RCC 7860 (cell line): ENCODE data around the gene GAREM2.

Experiments
- DNase-seq: peaks from one replicate; pipeline ENCODE4 v3.0.0-alpha.2; 2015; ENCODE audit warnings: low spot score
- FAIRE-seq: peaks from 2 replicates; lab custom pipeline; 2012; peaks lifted over from hg19 to GRCh38; lab: Jason Lieb, UNC

Gene GAREM2

DNA sequence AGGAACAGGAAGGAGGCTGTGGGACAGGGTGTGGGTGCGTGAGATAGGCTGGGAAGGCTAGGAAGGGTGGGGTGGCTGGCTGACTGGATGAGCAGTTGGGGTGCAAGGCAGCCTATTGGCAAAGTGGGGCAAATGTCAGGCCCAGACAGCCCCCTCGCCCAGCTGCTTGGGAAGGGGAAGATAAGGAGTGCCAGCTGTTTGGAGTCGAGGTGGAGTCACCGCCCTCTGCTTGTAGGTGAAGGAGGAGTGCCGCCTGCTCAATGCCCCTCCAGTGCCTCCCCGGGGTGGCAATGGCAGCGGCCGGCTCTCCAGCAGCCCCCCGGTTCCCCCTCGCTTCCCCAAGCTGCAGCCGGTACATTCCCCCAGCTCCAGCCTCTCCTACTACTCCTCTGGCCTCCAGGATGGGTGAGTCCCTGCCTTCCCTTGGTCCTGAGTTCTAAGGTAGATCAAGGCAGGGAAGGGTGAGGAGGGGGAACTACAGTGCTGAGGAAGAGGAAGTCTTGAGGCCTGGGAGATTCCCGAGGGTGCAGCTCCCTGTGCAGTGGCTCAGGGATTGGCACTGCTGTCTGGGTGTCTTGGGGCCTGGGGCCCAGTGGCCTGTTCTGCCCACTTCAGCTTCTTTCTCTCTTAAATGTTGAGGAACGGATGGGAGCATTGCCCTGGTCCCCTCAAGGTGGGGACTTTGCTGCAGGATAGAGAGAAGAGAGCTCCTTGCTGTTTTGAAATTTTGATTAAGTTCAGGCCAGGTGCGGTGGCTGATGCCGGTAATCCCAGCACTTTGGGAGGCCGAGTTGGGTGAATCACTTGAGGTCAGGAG, 13.3 kb downstream of the GAREM2 start:
- DNase-seq: no peak
- no peak for FAIRE-seq

DNA sequence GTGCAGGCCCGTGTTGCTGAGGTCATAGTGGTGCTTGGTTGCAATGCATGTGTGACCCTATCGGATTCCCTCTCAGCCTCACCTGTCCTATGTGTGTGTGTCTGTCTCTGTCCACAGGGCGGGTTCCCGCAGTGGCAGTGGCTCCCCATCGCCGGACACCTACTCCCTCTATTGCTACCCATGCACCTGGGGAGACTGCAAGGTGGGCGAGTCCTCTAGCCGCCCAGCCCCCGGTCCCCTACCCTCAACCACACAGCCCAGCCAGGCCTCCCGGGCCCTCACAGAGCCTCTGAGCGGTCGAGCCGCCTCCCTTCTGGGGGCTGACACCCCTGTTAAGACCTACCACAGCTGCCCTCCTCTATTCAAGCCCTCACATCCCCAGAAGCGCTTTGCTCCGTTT, 14.2 kb downstream of the GAREM2 start:
- FAIRE-seq: no peak
- DNase-seq: no peak

DNA sequence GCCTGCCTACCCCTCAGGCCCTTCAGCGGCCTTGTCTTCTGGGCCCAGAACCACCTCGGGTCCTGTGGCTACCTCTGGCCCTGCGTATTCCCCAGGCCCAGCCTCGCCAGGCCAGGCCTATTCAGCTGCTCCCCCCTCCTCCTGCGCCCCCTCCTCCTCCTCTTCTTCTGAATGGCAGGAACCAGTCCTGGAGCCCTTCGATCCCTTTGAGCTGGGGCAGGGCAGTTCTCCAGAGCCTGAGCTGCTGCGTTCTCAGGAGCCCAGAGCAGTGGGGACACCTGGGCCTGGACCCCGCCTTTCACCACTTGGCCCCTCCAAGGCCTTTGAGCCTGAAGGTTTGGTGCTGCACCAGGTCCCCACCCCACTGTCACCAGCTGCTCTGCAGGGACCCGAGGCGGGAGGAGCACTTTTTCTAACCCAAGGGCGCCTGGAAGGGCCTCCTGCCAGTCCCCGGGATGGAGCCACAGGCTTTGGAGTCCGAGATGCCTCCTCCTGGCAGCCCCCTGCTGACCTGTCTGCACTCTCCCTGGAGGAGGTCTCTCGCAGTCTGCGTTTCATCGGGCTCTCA, 14.7 kb downstream of the GAREM2 start:
- FAIRE-seq: no peak
- DNase-seq: no peak

DNA sequence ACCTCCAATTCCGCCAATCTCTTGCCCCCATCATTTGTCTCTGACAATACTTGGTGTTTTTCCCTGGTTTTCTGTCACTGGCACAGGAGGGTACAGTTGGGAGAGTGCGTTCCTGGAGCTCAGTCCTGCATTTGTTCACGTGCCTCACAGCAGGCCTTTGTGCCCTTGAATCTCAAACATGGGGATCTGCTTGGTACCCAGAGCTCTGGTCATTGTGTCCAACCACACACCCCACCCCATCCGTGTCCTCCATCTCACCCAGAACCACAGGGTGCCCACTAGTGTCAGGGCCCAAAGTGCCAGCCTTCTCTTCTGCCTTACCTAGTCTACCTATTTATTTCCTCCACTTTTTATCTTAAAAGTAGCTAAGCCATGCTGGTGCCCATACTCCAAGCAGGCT, 16.2 kb downstream of the GAREM2 start:
- FAIRE-seq: no peak
- no peak for DNase-seq

DNA sequence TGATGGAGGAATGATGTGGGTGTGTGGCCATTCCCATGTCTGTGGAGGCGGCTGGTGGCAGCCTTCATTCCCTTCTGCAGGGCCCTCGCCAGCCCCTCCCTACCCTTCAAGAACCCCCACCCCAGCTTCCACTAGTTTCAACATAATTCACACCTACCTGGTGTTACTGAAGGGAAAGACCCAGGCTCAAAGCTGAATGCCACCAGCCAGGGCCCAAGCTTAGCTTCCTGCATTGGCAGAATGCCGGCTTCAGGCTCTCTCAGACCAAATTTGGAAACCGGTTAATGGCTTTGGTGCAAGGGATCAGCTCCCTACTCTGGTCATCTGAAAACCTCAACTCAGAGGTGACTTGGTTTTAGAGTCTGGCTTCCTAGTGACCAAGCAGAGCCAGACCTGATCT, 16.9 kb downstream of the GAREM2 start:
- FAIRE-seq (no peak), DNase-seq (no peak)

DNA sequence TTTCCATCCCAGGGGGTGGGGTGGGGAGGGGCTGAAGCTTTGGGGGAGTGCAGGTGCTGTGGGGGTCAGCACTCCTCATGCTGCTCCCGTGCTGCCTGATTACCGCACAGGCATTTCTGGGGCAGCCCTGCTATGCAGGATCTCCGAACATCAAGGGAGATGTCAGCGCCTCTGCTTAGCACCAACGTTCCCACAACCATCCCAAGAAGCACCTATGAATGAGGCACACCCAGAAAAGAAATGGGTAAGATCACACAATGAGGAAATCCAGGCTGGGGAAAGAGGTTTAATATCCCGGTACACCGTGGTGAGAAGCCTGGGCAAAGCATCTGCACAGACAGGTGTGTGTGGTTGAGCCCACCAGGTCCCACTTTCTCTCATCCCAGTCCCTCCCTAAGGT, 17.5 kb downstream of the GAREM2 start:
- no peak for DNase-seq
- no peak for FAIRE-seq

DNA sequence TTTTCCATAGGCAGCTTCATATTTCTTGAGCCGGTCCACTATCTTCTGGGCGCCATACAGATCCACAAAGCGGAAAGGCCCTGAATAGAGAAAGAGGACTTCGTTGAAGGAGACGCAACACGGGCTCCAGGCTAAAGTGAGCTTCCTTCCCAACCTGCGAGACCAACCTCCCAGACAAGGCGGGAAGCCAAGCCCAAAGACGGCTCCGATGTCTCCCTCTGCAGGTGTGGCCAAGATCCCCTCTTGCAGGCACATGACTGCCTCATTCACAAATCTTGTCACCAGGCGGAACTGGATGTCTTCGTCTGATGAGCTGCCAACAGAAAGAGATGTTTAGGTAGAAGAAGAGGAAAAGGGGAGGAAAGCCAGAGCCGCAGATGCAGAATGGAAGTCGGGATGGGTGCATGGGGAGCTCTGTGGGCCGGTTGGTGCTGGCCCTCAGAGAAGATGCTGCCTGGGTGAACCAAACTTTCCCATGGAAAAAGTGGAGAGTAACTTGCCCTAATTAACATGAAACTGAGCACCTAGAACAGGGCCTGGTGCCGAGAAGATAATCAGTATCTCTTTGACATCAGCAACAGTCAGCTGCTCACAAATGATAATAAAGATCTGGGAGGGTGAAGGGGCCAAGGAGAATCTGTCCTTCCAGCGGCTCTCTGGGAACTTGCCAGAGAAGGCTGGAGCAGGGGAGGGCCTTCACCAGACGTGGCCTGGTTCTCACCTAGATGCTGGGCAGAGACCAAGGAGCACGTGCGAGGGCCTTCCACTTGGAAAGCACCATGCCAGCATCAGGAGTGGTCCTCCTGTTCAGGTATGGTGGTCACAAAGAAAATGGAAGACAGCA, 18.6 kb downstream of the GAREM2 start:
- FAIRE-seq: no peak
- DNase-seq: no peak

DNA sequence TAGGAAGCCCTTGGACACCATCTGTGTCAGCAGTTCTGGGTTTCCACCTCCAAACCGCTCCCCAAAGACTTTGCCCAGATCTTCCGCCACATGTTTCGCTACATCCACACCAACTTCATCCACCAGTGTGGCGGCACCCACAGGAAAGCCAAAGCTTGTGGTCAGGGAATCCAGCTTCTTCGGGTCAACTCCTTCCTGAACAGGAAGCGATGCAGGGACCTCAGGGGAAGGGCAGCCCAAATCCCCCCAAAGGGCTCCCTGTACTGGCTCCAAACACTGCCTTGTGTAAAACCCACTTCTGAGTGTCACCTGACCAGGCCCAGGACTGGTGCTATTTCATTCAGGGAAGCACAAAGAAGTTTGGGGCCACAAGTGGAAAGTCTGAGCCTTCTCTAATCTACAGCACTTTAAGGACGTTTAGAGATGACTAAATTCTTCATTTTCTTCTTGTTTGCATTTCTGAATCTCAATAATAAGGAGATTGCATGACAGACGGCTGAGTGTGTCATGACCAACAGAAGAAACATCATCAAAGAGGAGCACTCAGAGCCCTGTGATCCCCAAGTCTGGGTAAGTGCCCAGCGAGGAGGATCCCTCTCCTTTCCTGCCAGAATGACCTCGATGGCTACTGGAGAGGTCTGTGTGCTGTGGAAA, 20.8 kb downstream of the GAREM2 start:
- FAIRE-seq: no peak
- no peak for DNase-seq

DNA sequence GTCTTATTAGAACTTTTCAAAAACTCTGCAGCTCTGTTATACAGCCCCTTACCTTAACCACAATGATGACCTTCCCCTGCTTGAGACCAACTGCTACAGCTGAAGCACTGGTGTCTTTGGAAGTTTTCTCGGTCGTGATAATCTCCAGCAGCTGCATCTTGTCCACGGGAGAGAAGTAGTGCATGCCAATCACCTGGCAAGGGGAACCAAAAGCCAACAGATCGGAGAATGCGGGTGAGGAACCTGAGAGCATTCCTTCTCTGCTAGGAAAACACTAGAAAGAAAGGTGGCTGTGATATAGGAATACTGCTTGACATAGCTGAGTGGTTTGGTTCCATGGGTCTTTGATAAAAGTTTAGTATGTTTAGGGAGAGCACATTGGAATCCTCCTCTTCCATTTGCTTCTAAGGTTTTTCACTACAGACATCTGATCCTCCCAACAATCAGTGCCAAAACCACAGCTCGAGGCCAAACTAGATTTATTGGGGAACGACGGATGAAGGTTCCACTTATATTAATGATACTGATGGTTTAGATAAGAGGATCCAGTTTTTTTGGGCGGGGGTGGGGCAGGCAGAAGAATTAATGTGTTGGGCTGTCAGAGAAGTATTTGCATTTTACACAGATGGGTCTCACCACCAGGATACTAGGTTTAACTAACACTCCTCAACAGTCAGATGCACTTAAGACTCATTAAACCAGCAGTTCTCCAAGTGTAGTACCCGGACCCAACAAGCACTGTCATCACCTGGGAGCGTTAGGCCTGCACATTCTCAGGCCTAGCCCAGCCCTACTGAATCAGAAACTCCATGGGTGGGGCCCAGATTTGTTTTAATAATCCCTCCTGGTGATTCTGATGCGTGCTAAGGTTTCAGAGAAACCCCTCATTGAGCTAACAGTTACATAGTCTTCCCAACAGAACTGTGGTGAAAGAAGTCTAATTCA, 22.4 kb downstream of the GAREM2 start:
- FAIRE-seq (no peak), DNase-seq (no peak)

DNA sequence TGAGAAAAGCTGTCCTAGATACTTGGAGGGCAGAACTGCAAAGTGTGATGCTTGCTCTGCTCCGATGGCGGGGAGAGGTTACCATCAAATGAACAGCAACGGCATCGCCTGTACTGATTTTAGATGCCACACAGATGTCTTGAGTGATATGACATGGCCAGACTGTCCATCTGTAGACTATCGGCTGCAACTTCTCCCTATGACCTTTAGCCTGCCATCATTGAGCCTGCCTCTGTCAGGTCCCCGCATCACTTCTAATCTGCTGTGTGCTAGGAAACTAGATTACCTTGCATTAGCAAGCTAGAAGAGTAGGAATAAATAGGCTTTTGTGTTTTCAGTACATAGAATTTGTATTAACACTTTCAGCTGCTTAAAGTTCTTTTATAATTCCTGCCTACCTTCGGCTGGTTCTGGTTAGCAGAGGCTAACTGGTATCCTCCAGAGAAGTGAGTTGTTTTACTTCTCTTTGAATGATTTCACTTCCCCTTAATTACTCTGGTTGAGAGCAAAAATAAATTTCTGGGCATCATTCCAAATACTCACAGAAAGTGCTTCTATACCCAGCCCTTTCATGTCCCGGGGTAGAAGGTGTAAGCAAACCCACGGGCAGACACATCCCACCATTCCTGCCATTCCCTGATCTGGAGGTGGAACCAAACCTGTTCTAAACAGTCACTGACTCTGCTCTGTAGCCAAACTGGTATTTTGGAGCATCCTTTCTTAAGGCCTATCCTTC, 24.0 kb downstream of the GAREM2 start:
- DNase-seq: no peak
- FAIRE-seq: no peak

DNA sequence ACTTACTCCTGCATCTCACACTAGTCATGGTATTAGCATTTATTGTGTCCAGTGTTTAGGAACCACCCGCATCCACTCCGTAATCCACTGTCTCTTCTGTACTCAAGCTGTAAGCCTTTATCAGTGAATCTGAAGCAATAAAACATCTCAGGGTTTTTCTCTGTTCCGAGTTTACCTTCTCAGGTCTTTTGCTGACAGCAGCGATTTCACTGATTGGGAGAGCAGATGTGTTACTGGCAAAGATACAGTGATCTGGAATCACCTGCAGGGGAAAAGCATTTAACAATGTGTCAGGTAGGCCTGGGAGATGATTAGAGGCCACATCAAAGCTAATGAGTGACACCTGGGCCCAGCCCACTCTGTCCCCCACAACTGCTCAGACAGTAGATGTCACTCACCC, 24.6 kb downstream of the GAREM2 start:
- FAIRE-seq (no peak), DNase-seq (no peak)

DNA sequence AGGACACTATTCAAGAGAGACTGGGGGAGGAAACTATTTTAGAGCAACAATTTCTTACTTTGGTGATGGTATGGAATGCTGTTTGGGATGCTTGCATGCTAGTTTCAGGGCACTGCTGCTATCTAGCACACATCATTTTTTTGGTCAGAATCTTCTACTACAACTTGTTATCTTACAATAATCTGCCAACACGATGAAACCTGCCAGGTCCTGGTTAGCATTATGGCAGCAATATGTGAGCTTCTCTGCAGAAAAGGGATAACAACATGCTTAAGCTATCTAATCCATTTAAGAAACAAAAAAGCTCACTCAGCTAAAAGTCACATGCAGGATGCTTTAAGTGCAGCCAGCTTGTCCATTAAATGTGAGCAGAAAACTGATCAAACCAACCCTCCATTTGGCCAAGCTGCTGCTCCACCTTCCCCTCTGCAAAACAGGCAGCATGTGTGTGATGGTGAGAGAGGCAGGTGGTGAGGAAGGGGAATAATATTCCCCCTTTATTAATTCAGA, 30.1 kb downstream of the GAREM2 start:
- no peak for DNase-seq
- FAIRE-seq: no peak

DNA sequence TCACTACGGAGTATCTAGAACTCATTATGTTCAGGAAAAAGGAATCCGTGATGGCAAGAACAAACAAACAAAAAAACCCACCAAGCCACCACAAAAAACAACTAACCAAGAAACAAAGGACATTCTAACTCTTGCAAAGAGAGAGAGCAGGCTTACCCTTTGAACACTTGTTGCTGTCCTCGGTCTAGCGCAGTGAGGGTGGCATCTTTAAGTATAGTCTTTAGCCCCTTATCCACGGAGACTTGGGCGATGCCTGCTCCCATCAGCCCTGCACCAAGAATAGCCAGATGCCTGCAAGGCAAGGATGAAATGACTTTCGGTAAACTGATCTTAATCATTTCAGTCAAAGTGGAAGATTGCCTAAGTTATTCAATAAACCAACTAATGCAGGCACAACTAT, 31.0 kb downstream of the GAREM2 start:
- DNase-seq (no peak), FAIRE-seq (no peak)

DNA sequence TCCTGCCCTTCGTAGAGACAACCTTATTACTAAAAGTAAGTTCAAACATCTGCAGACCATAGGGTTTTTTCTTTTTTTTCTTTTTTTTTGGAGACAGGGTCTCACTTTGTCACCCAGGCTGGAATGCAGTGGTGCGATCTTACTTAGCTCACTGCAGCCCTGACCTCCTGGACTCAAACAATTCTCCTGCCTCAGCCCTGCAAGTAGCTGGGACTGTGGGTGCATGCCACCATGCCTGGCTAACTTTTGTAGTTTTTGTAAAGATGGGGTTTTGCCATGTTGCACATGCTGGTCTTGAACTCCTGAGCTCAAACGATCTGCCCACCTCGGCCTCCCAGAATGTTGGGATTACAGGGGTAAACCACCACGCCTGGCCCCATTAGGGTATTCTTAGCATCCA, 39.1 kb downstream of the GAREM2 start:
- DNase-seq (no peak), FAIRE-seq (no peak)

DNA sequence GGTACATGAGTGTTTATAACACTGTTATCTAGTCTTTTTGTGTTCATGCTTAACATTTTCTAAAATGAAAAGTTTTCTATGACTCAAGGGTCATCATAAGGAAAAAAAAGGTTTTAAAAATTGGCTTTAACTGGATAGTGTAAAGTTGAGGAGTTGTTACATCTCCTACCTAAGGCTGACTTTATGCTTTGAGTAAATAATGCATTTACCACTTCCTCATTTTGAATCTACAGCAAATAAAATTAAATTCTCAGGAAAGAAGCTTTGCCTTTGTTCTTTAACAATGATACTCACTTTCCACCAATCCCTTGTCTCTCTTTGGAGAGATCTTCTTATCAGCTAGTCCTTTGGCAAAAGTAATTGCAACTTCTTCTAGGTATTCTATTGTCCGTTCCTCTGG, 41.9 kb downstream of the GAREM2 start:
- no peak for DNase-seq
- no peak for FAIRE-seq

DNA sequence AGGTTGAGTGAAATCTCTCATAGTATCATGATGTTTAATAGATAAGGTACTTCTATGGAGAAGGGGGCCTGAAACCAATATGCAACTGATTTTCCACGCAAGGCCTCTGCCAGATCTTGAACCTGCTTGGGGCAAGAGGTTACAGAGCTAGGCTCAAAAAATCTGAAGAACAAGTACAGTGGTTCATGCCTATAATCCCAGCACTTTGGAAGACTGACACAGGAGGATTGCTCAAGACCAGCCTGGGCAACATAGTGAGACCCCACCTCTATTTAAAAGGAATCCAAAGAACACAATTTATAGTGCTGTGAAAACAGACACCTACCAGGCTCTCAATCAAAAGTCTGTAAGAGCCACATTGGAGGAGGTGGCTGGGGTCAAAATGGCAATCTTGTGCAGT, 42.9 kb downstream of the GAREM2 start:
- FAIRE-seq: no peak
- DNase-seq: no peak

DNA sequence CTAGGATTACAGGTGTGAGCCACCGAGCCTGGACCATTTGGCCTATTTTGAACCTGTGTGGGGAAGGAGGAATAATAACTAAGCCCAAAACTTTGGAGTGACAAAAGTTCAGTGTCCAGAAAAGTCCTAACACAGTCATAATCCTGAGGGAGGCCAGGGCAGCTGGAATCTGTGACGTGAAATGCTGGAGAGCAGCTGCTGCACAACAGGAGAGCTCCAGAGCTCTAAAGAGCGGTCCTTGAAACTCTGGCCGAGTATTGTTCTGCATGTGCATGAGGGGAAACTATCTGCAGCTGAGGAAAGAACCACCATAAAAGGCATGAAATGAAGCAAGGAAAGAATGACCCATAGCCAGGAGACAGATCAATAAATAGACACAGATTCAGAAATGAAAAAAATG, 43.7 kb downstream of the GAREM2 start:
- no peak for DNase-seq
- no peak for FAIRE-seq

DNA sequence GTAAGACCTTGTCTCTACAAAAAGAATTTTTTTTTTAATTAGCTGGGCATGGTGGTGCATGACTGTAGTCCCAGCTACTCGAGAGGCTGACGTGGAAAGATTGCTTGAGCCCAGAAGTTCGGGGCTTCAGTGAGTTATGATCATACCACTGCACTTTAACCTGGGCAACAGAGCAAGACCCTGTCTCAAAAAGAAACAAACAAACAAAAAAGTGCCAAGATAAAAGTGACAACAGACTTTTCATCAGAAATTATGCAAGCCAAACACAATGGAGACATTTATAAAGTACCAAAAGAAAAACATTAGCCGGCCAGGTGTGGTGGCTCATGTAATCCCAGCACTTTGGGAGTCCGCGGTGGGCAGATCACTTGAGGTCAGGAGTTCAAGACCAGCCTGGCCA, 44.8 kb downstream of the GAREM2 start:
- DNase-seq: no peak
- FAIRE-seq: no peak

DNA sequence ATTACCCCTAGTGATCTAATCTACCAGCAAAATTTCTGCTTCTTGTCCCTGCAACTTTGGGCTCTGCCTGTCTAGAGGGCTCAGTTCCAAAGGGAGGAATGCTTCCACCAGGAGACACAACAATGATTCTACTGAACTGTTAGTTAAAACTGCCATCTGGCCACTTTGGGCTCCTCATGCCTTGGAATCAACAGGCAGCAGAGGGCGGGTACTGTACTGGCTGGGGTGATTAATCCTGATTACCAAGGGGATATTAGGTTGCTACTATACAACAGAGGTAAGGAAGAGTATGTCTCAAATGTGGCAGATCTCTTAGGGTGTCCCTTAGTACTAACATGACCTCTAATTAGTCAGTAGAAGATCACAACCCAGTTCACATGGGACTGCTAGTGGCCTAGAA, 50.1 kb downstream of the GAREM2 start:
- no peak for FAIRE-seq
- DNase-seq: no peak
